SJCRH30 (cell line): ENCODE measurements around the gene COL17A1. TPM values are rescaled to one million over a fixed set of nuclear protein-coding genes. Genes with fewer than 3 reads are reported as not detected.

Experiments used
- DNase-seq, 2 experiments: peaks; one replicate each; pipeline ENCODE4 v3.0.0-alpha.2; 2015 to 2020
- H3K27ac ChIP-seq: fragments of 250-450 bp; sonication (Bioruptor Pico); 2 replicates; pipeline ENCODE4 v1.5.1; 2020; ENCODE audit warnings: mild to moderate bottlenecking, moderate library complexity
- H3K27me3 ChIP-seq: fragments of 250-450 bp; sonication (Bioruptor Pico); 2 replicates; pipeline ENCODE4 v1.5.1; 2020; ENCODE audit warnings: mild to moderate bottlenecking, moderate library complexity
- H3K36me3 ChIP-seq: fragments of 250-450 bp; sonication (Bioruptor Pico); 2 replicates; pipeline ENCODE4 v1.5.1; 2020; ENCODE audit warnings: mild to moderate bottlenecking, moderate library complexity
- H3K4me1 ChIP-seq: fragments of 250-450 bp; sonication (Bioruptor Pico); 2 replicates; pipeline ENCODE4 v1.5.1; 2020; ENCODE audit warnings: mild to moderate bottlenecking, moderate library complexity
- H3K4me3 ChIP-seq: fragments of 250-450 bp; sonication (Bioruptor Pico); 2 replicates; pipeline ENCODE4 v1.5.1; 2020; ENCODE audit warnings: mild to moderate bottlenecking, moderate library complexity
- H3K9me3 ChIP-seq: fragments of 250-450 bp; sonication (Bioruptor Pico); replicated peaks from 2 replicates; pipeline ENCODE4 v1.5.1; 2020; ENCODE audit warnings: mild to moderate bottlenecking, moderate library complexity
- total RNA-seq: library from RNA; depleted of rRNA; stranded (reverse); fragments of >200 nt; shearing (Covaris generic); gene quantifications from 2 replicates; pipeline ENCODE4 v1.2.3, GENCODE V29; 2014

Gene COL17A1
- total RNA-seq, 1 experiment from 2014 or later: not detected

GRCh38 chr10:104104926-104105325 is 19.2 kb upstream of the COL17A1 start:
- no peaks in the 10 kb centered on the region; the same call in 1 of the 2 replicates for H3K27me3 ChIP-seq
- no peaks in the 10 kb centered on the region for H3K4me1 ChIP-seq
- no peaks in the 10 kb centered on the region for H3K36me3 ChIP-seq
- no peak overlapping the region for H3K4me3 ChIP-seq
- no peak for DNase-seq
- no peaks in the 10 kb centered on the region for H3K9me3 ChIP-seq
- H3K27ac ChIP-seq: no peak overlapping the region

DNA sequence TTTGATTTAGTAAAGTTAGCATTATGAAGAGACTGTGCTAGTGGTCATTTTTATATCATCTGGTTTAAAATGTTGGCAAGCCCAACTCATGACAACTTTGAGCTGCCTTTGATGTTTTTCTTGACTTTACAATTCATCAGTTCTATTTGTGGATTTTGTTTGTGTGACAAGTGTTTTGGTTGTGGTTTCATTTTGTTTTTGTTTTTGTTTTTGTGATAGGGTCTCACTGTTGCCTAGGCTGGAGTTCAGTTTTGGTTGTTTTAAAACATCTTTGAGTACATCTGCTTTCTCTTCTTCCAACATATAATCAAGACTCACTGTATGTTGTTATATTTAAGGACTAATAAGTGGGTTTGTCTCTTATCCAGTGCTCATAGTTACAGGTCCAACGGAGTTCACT is 18.7 kb upstream of the COL17A1 start:
- Histone ChIP-seq H3K4me3 (no peak overlapping the region), H3K4me1 (no peaks in the 10 kb centered on the region), H3K9me3 (no peaks in the 10 kb centered on the region), H3K27ac (no peak overlapping the region), H3K27me3 (no peaks in the 10 kb centered on the region; the same call in 1 of the 2 replicates), H3K36me3 (no peaks in the 10 kb centered on the region)
- no peak for DNase-seq

DNA sequence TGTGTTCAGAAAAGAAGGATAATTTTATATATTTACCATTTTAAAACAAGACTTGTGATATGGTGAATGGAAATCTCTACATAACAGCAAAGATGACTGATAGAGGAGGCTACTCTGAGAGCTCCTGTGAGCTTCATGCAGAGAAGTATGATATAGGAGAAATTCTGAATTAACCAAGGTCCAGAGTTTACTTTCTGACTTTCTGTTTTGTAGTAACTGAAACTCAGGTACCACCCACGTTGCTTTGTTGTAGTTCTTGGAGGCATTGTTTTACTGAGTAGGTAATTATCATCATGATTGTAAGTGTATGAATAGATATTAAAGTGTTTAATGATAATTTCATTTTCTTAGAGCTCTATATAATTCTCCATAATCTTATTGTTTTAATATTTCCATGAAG is 18.3 kb upstream of the COL17A1 start:
- no peak overlapping the region for H3K4me3 ChIP-seq
- H3K27ac ChIP-seq: no peak overlapping the region
- H3K36me3 ChIP-seq: no peaks in the 10 kb centered on the region
- H3K4me1 ChIP-seq: no peaks in the 10 kb centered on the region
- H3K27me3 ChIP-seq: no peaks in the 10 kb centered on the region; the same call in 1 of the 2 replicates
- DNase-seq: no peak
- H3K9me3 ChIP-seq: no peaks in the 10 kb centered on the region

DNA sequence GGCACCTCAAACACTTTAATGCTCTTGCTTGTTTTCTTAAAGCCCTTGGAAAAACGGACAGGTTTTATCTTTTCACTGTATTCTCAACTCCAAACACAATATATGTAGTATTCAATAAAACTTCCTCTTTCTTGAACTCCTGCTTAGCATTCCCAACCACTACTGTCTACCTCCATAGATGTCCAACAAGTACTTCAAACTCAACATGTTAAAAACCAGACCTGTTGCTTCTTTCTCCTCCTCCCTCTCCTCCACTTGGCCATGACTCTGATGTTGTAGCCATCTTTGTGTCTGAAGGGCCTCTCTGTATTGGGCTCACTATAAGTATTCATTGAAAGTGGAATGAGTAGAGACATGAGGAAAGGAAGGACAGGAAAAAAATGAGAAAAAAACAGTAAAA is 16.2 kb upstream of the COL17A1 start:
- Histone ChIP-seq H3K4me1 (no peaks in the 10 kb centered on the region), H3K9me3 (no peaks in the 10 kb centered on the region; the same call in 1 of the 2 replicates), H3K4me3 (no peak overlapping the region), H3K27me3 (no peaks in the 10 kb centered on the region; the same call in 1 of the 2 replicates), H3K36me3 (no peaks in the 10 kb centered on the region), H3K27ac (no peak overlapping the region)
- no peak for DNase-seq

- Histone ChIP-seq H3K36me3 (no peaks in the 10 kb centered on the region), H3K4me3 (no peak overlapping the region), H3K4me1 (no peaks in the 10 kb centered on the region), H3K27me3 (no peaks in the 10 kb centered on the region; the same call in 1 of the 2 replicates), H3K27ac (no peak overlapping the region), H3K9me3 (no peaks in the 10 kb centered on the region; the same call in 1 of the 2 replicates)
- DNase-seq: no peak
These were observed 15.1 kb upstream of the COL17A1 start for GRCh38 chr10:104100795-104101194.

DNA sequence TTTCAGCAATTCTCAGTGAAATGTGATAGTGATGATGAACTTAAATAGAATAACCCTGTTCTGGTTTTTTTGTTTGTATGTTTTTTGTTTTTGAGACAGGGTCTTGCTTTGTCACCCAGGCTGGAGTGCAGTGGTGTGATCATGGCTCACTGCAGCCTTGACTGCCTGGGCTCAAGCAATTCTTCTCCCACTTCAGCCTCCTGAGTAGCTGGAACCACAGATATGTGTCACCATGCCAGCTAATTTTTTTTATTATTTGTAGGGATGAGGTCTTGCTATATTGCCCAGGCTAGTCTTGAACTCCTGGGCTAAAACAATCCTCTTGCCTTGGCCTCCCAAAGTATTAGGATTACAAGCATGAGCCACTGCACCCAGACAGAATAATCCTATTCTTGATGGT is 14.3 kb upstream of the COL17A1 start:
- H3K27me3 ChIP-seq: no peaks in the 10 kb centered on the region; the same call in 1 of the 2 replicates
- no peak for DNase-seq

DNA sequence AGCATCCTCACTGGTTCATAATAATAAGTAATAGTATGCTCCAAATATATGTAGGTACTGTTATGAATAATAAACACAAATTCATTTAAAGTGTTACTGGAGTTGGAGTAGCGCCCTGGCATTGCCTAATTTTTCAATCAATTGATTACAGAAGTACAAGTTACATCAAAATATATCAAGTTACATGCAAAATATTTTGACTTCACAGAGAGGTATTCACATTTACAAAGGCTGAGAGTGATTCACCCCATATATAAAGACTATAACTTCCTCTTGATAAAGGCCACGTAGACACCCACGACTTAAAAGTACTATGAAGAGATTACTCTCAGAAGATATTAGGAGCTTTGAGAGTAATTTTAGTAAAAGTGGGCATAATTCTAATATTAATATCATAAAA is 13.6 kb upstream of the COL17A1 start:
- Histone ChIP-seq H3K27ac (no peak overlapping the region), H3K9me3 (no peaks in the 10 kb centered on the region; the same call in 1 of the 2 replicates), H3K4me1 (no peaks in the 10 kb centered on the region), H3K4me3 (no peak overlapping the region), H3K27me3 (no peaks in the 10 kb centered on the region), H3K36me3 (no peaks in the 10 kb centered on the region)
- DNase-seq: no peak

More for the DNA sequence above, 14.3 kb upstream of the COL17A1 start:
- no peak overlapping the region for H3K4me3 ChIP-seq
- no peaks in the 10 kb centered on the region; the same call in 1 of the 2 replicates for H3K9me3 ChIP-seq
- no peak overlapping the region for H3K27ac ChIP-seq
- no peaks in the 10 kb centered on the region for H3K36me3 ChIP-seq
- H3K4me1 ChIP-seq: no peaks in the 10 kb centered on the region

DNA sequence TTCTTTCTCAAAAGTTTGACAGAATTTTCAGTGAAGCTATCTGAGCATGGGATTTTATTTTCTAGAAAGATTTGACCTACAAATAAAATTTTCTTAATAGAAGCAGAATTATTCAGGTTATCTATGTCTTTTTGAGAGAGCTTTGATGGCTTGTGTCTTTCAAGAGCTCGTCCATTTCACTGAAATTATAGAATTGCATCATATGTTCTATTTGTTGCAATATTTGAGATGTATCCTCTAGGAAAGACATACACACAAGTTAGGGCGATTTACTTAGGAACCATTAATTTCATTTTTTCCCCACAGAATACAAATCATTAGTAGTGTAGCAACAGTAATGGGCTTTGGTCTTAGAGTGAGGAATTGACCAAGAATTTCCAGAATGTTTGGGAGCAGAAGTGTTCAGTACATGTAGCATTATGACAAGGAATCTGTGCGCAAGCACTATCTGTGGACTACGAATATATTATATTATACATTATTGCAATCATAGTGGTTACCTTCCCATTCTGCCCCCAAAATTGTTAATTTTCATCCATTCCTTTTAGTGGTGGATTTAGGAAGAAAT is 12.8 kb upstream of the COL17A1 start:
- Histone ChIP-seq H3K4me3 (no peak overlapping the region), H3K4me1 (no peaks in the 10 kb centered on the region), H3K36me3 (no peaks in the 10 kb centered on the region), H3K9me3 (no peaks in the 10 kb centered on the region; the same call in none of the 2 replicates), H3K27ac (no peak overlapping the region), H3K27me3 (no peaks in the 10 kb centered on the region)
- DNase-seq: no peak

DNA sequence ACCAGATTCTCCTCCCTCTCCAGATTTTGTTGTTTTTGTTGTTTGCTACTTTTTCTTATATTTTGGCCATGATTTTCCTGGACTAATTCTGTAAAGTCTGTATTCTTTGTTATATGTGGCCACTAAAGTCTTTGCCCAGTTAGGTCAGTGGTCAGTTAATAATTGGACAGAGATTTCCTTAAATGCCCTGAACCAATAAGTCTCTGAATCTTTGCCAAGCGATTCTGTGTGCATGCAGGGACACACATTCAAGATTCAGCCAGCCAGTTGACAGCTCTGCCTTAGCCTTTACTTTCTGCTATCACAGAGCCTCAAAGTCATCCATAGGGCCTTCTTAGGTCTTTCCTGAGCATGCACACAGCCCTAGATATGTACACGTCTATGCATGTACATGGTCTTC is 11.0 kb upstream of the COL17A1 start:
- H3K27me3 ChIP-seq: no peaks in the 10 kb centered on the region
- no peaks in the 10 kb centered on the region for H3K4me1 ChIP-seq
- no peak overlapping the region for H3K27ac ChIP-seq
- H3K4me3 ChIP-seq: no peak overlapping the region
- no peaks in the 10 kb centered on the region; the same call in none of the 2 replicates for H3K9me3 ChIP-seq
- no peak for DNase-seq
- no peaks in the 10 kb centered on the region for H3K36me3 ChIP-seq

GRCh38 chr10:104092749-104093148 is 7.1 kb upstream of the COL17A1 start:
- H3K4me3 ChIP-seq: no peak overlapping the region
- H3K9me3 ChIP-seq: no peaks in the 10 kb centered on the region; the same call in none of the 2 replicates
- no peak overlapping the region for H3K27ac ChIP-seq
- no peak for DNase-seq
- no peaks in the 10 kb centered on the region for H3K4me1 ChIP-seq
- no peaks in the 10 kb centered on the region for H3K27me3 ChIP-seq
- H3K36me3 ChIP-seq: no peaks in the 10 kb centered on the region

GRCh38 chr10:104090611-104091010 is 4.9 kb upstream of the COL17A1 start:
- H3K27me3 ChIP-seq: no peaks in the 10 kb centered on the region
- no peaks in the 10 kb centered on the region for H3K4me1 ChIP-seq
- no peaks in the 10 kb centered on the region; the same call in 1 of the 2 replicates for H3K9me3 ChIP-seq
- no peak overlapping the region for H3K4me3 ChIP-seq
- no peak overlapping the region for H3K27ac ChIP-seq
- no peak for DNase-seq
- H3K36me3 ChIP-seq: no peaks in the 10 kb centered on the region

GRCh38 chr10:104089621-104090020 is 3.9 kb upstream of the COL17A1 start:
- no peak overlapping the region for H3K4me3 ChIP-seq

DNA sequence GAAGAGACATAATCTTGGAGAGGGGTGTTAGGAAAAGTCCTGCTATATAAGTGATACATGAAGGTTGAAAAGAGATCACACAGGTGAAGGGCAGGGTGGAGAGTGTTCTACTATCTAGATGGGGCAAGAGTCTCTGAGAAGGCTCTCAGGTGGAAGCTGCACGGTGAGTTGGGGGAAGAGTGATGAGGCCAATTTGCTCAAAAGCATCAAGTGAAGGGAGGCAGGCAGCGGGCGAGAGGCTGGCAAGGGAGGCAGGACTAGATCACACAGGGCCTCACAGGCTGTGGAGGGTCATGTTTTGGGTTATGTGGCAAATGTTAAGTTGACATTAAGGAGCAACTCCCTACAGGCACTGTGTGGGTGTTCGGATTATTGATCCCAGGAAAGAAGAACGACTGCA is 2.6 kb upstream of the COL17A1 start:
- no peaks in the 10 kb centered on the region; the same call in 1 of the 2 replicates for H3K9me3 ChIP-seq
- no peaks in the 10 kb centered on the region for H3K27me3 ChIP-seq
- DNase-seq: no peak
- H3K4me3 ChIP-seq: no peak overlapping the region
- no peaks in the 10 kb centered on the region for H3K36me3 ChIP-seq
- no peak overlapping the region for H3K27ac ChIP-seq
- H3K4me1 ChIP-seq: no peaks in the 10 kb centered on the region

More at GRCh38 chr10:104089621-104090020, 3.9 kb upstream of the COL17A1 start:
- Histone ChIP-seq H3K27me3 (no peaks in the 10 kb centered on the region), H3K36me3 (no peaks in the 10 kb centered on the region), H3K4me1 (no peaks in the 10 kb centered on the region), H3K9me3 (no peaks in the 10 kb centered on the region; the same call in 1 of the 2 replicates), H3K27ac (no peak overlapping the region)
- no peak for DNase-seq

- Histone ChIP-seq H3K27me3 (no peaks in the 10 kb centered on the region), H3K9me3 (no peaks in the 10 kb centered on the region), H3K4me3 (no peak overlapping the region), H3K36me3 (no peaks in the 10 kb centered on the region), H3K4me1 (no peaks in the 10 kb centered on the region), H3K27ac (no peak overlapping the region)
- no peak for DNase-seq
These were observed 1.1 kb downstream of the COL17A1 start for GRCh38 chr10:104084482-104085142.

- Histone ChIP-seq H3K27me3 (no peaks in the 10 kb centered on the region), H3K9me3 (no peaks in the 10 kb centered on the region), H3K4me1 (peaks cover 4% of the 10 kb centered on the region), H3K27ac (no peak overlapping the region), H3K4me3 (no peak overlapping the region), H3K36me3 (no peaks in the 10 kb centered on the region)
- no peak for DNase-seq
These were observed 3.7 kb downstream of the COL17A1 start for GRCh38 chr10:104081998-104082397.
